ENCODE results near the gene OR10H5.

DNA sequence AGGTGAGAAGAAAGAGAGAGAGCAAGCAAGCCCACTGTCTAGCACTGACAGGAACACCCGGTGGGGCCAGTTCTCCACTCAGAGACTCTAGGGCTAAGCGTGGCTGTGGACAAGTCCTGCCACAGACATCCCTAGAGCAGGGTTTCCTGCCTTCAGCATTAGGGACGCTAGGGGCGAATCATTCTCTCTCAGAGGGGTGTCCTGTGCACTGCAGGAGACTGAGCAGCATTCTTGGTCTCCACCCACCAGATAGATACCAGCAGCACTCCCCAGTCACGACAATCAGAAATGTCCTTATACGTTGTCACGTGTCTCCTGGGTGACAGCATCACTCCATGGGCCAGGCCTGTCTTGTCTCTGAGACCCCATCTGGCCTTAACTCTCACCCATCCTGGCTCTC is 26.5 kb downstream of the OR10H5 start:
- TF ChIP-seq, protein P1, sequence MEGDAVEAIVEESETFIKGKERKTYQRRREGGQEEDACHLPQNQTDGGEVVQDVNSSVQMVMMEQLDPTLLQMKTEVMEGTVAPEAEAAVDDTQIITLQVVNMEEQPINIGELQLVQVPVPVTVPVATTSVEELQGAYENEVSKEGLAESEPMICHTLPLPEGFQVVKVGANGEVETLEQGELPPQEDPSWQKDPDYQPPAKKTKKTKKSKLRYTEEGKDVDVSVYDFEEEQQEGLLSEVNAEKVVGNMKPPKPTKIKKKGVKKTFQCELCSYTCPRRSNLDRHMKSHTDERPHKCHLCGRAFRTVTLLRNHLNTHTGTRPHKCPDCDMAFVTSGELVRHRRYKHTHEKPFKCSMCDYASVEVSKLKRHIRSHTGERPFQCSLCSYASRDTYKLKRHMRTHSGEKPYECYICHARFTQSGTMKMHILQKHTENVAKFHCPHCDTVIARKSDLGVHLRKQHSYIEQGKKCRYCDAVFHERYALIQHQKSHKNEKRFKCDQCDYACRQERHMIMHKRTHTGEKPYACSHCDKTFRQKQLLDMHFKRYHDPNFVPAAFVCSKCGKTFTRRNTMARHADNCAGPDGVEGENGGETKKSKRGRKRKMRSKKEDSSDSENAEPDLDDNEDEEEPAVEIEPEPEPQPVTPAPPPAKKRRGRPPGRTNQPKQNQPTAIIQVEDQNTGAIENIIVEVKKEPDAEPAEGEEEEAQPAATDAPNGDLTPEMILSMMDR (conservative IDR thresholded peaks at IDR 0.05; ENCODE audit: low read depth in 2 of 2) = no peak
- TF ChIP-seq ZNF331 (CRISPR knock-in tag; IDR thresholded peaks at IDR 0.05; ENCODE audit: low read depth) (no peak), EZH2phosphoT487 (IDR thresholded peaks at IDR 0.05; ENCODE audit: unreplicated experiment) (no peak)
- TF ChIP-seq, protein P2, sequence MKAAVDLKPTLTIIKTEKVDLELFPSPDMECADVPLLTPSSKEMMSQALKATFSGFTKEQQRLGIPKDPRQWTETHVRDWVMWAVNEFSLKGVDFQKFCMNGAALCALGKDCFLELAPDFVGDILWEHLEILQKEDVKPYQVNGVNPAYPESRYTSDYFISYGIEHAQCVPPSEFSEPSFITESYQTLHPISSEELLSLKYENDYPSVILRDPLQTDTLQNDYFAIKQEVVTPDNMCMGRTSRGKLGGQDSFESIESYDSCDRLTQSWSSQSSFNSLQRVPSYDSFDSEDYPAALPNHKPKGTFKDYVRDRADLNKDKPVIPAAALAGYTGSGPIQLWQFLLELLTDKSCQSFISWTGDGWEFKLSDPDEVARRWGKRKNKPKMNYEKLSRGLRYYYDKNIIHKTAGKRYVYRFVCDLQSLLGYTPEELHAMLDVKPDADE (IDR thresholded peaks at IDR 0.05) = no peak

All from GM23338 (cell line).